Measurements from ENCODE around the gene FGF21.

FGF21 gene

DNA sequence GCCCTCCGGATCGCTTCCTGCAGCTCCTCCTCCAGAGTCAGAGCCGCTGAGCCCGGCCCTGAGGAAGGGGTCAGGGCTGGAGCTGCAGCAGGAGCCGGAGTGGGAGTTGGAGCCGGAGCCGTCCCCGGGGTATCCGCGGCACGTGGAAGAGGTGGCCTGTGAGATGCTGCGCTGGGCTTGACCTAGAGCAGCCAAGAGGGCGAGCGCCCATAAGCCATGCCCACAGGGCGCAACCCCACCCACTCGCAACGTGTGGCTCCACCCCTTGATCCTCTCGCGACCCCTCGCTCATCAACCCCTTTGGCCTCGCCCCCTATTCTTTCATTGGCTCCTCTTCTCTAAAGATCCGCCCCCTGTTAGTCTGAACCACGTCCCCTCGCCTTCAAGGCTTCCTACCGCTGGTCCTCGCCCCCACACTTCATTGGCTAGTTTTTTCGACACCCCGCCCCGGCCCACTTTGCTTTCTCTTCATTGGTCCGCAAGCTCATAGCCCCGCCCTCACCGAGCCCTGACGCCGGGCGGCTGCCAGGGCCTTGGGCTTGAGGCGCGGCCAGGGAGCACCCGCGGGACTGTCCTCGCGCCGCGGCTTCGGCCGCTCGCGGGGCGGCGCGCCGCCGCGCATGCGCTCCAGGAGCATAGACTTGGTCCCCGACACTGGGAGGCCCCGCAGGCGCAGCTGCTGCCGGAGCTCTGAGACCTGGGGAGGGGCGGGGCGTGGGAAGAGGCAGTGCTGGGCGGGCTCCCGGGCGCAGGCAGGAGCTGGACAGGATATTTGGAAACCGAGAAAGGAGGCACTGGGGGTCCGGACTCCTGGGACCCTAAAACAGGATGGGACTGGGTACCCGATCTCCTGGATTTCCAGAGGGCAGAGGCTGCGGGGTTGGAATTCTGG lies 41.2 kb upstream of the FGF21 start (continued):
- TF ChIP-seq, protein P1, sequence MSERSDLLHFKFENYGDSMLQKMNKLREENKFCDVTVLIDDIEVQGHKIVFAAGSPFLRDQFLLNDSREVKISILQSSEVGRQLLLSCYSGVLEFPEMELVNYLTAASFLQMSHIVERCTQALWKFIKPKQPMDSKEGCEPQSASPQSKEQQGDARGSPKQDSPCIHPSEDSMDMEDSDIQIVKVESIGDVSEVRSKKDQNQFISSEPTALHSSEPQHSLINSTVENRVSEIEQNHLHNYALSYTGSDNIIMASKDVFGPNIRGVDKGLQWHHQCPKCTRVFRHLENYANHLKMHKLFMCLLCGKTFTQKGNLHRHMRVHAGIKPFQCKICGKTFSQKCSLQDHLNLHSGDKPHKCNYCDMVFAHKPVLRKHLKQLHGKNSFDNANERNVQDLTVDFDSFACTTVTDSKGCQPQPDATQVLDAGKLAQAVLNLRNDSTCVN (tag by site-specific recombination; optimal IDR thresholded peaks at IDR 0.05) = peak; percentile 68
- TF ChIP-seq ZNF433 (tag by site-specific recombination; IDR thresholded peaks at IDR 0.05; ENCODE audit: low read depth) (no peak), ZNF596 (tag by site-specific recombination; IDR thresholded peaks at IDR 0.05) (no peak), ZNF155 (tag by site-specific recombination; IDR thresholded peaks at IDR 0.05) (no peak), ZNF548 (tag by site-specific recombination; IDR thresholded peaks at IDR 0.05) (no peak), ZNF529 (tag by site-specific recombination; IDR thresholded peaks at IDR 0.05; ENCODE audit: insufficient replicate concordance) (no peak), ZNF292 (tag by site-specific recombination; IDR thresholded peaks at IDR 0.05; ENCODE audit: borderline replicate concordance, low read depth) (no peak), OVOL3 (tag by site-specific recombination; IDR thresholded peaks at IDR 0.05) (no peak), ZNF140 (tag by site-specific recombination; IDR thresholded peaks at IDR 0.05) (no peak), ZNF174 (tag by site-specific recombination; IDR thresholded peaks at IDR 0.05) (no peak), ZNF677 (tag by site-specific recombination; IDR thresholded peaks at IDR 0.05) (no peak), ZBTB48 (tag by site-specific recombination; IDR thresholded peaks at IDR 0.05) (no peak), ZNF311 (tag by site-specific recombination; IDR thresholded peaks at IDR 0.05; ENCODE audit: borderline replicate concordance) (no peak), HOXC10 (CRISPR knock-in tag; IDR thresholded peaks at IDR 0.05) (no peak), ZNF561 (tag by site-specific recombination; IDR thresholded peaks at IDR 0.05; ENCODE audit: borderline replicate concordance) (peak; percentile 51; the same call in 1 of the 2 replicates), FEZF1 (tag by site-specific recombination; IDR thresholded peaks at IDR 0.05) (no peak), ZNF639 (tag by site-specific recombination; IDR thresholded peaks at IDR 0.05) (no peak), MZF1 (tag by site-specific recombination; IDR thresholded peaks at IDR 0.05; ENCODE audit: borderline replicate concordance) (no peak), ZNF366 (tag by site-specific recombination; conservative IDR thresholded peaks at IDR 0.05) (peak; percentile 77), GLIS2 (tag by site-specific recombination; IDR thresholded peaks at IDR 0.05) (0 out of 2 replicates have a peak, but pooled peaks have one; percentile 21), ZNF2 (tag by site-specific recombination; IDR thresholded peaks at IDR 0.05) (no peak), KLF7 (tag by site-specific recombination; IDR thresholded peaks at IDR 0.05; ENCODE audit: borderline replicate concordance) (peak; percentile 41; the same call in 1 of the 2 replicates), PRDM4 (tag by site-specific recombination; IDR thresholded peaks at IDR 0.05) (no peak), KLF8 (tag by site-specific recombination; IDR thresholded peaks at IDR 0.05) (peak; percentile 91), KLF16 (tag by site-specific recombination; IDR thresholded peaks at IDR 0.05) (peak; percentile 90), ZNF488 (tag by site-specific recombination; IDR thresholded peaks at IDR 0.05) (no peak), BCL6B (tag by site-specific recombination; IDR thresholded peaks at IDR 0.05) (no peak), GLI2 (tag by site-specific recombination; IDR thresholded peaks at IDR 0.05; ENCODE audit: borderline replicate concordance, low read depth) (no peak)
- TF ChIP-seq, protein P2, sequence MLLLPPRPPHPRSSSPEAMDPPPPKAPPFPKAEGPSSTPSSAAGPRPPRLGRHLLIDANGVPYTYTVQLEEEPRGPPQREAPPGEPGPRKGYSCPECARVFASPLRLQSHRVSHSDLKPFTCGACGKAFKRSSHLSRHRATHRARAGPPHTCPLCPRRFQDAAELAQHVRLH (tag by site-specific recombination; IDR thresholded peaks at IDR 0.05) = 0 out of 2 replicates have a peak, but pooled peaks have one; percentile 40
- TF ChIP-seq, protein P3, sequence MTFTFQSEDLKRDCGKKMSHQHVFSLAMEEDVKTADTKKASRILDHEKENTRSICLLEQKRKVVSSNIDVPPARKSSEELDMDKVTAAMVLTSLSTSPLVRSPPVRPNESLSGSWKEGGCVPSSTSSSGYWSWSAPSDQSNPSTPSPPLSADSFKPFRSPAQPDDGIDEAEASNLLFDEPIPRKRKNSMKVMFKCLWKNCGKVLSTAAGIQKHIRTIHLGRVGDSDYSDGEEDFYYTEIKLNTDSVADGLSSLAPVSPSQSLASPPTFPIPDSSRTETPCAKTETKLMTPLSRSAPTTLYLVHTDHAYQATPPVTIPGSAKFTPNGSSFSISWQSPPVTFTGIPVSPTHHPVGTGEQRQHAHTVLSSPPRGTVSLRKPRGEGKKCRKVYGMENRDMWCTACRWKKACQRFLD (tag by site-specific recombination; IDR thresholded peaks at IDR 0.05) = no peak
